CD4-positive, alpha-beta memory T cell (primary cell): ENCODE data around the gene PACRG. TPM values are rescaled to one million over a fixed set of nuclear protein-coding genes. Genes with fewer than 3 reads are reported as not detected.

ENCODE experiments used
- CTCF ChIA-PET: fragments of 350-600 bp; sonication (Branson Sonifier 250); formaldehyde crosslinking; loops from one replicate; lab custom pipeline; 2021; ENCODE audit warnings: inconsistent platforms; ENCODE audit not compliant: partially characterized antibody; lab: Charles Lee
- POLR2A ChIA-PET: fragments of 350-600 bp; sonication (Branson Sonifier 250); formaldehyde crosslinking; loops from one replicate; lab custom pipeline; 2021; ENCODE audit not compliant: partially characterized antibody; lab: Charles Lee
- DNase-seq, 5 donors: peaks; one replicate each; pipeline versions ENCODE4 v3.0.0 to v3.0.0-alpha.2; 2020 to 2022; ENCODE audit warnings: mixed read lengths in 1 of 5
- H3K27ac ChIP-seq: one replicate; pipeline ENCODE4 v1.7.0; 2013; ENCODE audit warnings: low read depth, low read length
- H3K27me3 ChIP-seq: 2 replicates; pipeline ENCODE4 v1.7.0; 2013; ENCODE audit warnings: mild to moderate bottlenecking, low read length, moderate library complexity; ENCODE audit not compliant: insufficient read depth
- H3K36me3 ChIP-seq: 2 replicates; pipeline ENCODE4 v1.7.0; 2013; ENCODE audit warnings: mild to moderate bottlenecking, low read length, moderate library complexity; ENCODE audit not compliant: insufficient read depth
- H3K4me1 ChIP-seq: 2 replicates; pipeline ENCODE4 v1.7.0; 2013; ENCODE audit warnings: mild to moderate bottlenecking, low read length, moderate library complexity; ENCODE audit not compliant: insufficient read depth
- H3K4me3 ChIP-seq, 2 donors: one replicate each; pipeline ENCODE4 v1.7.0; 2013; ENCODE audit warnings: low read length in 2 of 2, mild to moderate bottlenecking in 1 of 2
- H3K9me3 ChIP-seq, 2 donors: one replicate each; pipeline ENCODE4 v1.7.0; 2013; ENCODE audit warnings: low read length in 2 of 2, control low read depth in 1 of 2; ENCODE audit not compliant: control insufficient read depth in 1 of 2
- H3K27ac Mint-ChIP-seq, 7 donors: one replicate each; pipeline ENCODE4 v1.8.0; 2020 to 2021; ENCODE audit warnings: mixed read lengths in 7 of 7, mild to moderate bottlenecking in 6 of 7, inconsistent platforms in 3 of 7, moderate library complexity in 3 of 7
- H3K27me3 Mint-ChIP-seq, 2 donors: one replicate each; pipeline ENCODE4 v1.8.0; 2020 to 2021; ENCODE audit warnings: mixed read lengths in 2 of 2
- H3K36me3 Mint-ChIP-seq, 2 donors: one replicate each; pipeline ENCODE4 v1.8.0; 2020 to 2021; ENCODE audit warnings: mixed read lengths in 2 of 2, inconsistent platforms in 1 of 2, mild to moderate bottlenecking in 1 of 2
- H3K4me1 Mint-ChIP-seq, 4 donors: one replicate each; pipeline ENCODE4 v1.8.0; 2020 to 2021; ENCODE audit warnings: mixed read lengths in 4 of 4, mild to moderate bottlenecking in 1 of 4
- H3K4me3 Mint-ChIP-seq, 8 donors: one replicate each; pipeline ENCODE4 v1.8.0; 2020 to 2021; ENCODE audit warnings: mixed read lengths in 8 of 8, mild to moderate bottlenecking in 7 of 8, moderate library complexity in 6 of 8, inconsistent platforms in 3 of 8
- H3K9me3 Mint-ChIP-seq, 8 donors: one replicate each; pipeline ENCODE4 v1.8.0; 2020 to 2021; ENCODE audit warnings: mixed read lengths in 8 of 8, mild to moderate bottlenecking in 5 of 8, inconsistent platforms in 3 of 8, moderate library complexity in 1 of 8
- intact Hi-C: fragments of 100-400 bp; cut with micrococcal nuclease; formaldehyde crosslinking; loops from one replicate; pipeline ENCODE4 v1.15.1; 2023
- polyA plus RNA-seq, 2 donors: library from polyadenylated mRNA; unstranded; fragments of 300-500 nt; fragmentation: Illumina TruSeq; gene quantifications; one replicate each; pipeline ENCODE4 v1.2.3, GENCODE V29; 2021
- total RNA-seq, 2 experiments: library from RNA; stranded (reverse); gene quantifications; one replicate each; pipeline ENCODE4 v1.2.3, GENCODE V29; 2021

PACRG gene
- total and polyA plus RNA-seq, 4 experiments from 2014 or later, result 0.21 to 1.5 (median 0.81) TPM; not detected in 1

DNA sequence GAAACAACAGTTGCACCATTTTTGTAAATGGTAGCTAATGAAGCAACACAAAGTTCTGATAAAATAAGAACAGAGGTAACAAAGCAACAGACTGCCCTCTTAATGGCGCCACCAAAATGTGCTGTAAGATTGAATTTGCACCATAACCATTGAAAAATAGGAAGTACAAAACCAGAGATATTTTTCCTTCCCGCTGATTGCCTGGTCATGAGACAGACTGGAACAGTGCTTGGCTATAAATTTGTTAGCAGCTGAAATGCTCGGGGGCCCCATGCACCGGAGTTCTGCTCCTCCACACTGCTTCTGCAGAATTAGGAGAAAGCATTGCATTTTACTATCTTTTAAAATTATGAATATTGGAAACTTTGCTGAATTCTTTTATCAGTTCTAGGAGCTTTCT lies 522.3 kb downstream of the PACRG start:
- H3K4me3 Mint-ChIP-seq, result no peak overlapping the region
- POLR2A ChIA-PET, result no interaction called here
- H3K27me3 ChIP-seq, result no peaks in the 10 kb centered on the region

DNA sequence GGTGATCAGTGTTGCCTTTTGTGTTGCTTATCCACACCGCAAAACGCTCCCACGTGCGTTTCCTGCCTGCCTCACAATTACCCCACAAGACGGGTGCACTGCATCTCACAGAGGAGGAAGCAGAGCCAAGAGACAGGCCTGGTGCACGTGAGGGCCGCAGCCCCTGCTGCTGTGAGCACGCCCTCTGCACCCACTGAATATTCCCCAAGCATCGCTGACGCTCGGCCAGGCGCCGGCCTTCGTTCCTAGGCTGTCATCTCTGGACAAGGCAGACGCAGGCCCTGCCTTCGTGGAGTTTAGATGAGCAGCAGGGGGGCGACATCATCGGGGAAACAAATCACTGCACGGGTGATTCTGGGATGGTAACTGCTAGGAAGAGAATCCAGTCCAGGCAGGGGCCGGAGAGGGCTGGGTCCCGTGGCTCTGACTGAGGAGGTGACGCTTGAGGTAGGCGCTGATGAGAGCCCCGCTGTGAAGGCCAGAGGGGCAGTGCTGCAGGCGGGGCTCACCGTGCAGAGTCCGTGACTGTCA lies 524.4 kb downstream of the PACRG start:
- Histone ChIP-seq H3K9me3 (no peaks in the 10 kb centered on the region), H3K27me3 (no peaks in the 10 kb centered on the region), H3K4me1 (no peaks in the 10 kb centered on the region), H3K4me3 (no peak overlapping the region), H3K36me3 (no peaks in the 10 kb centered on the region), H3K27ac (no peak overlapping the region)
- ChIA-PET CTCF (no interaction called here), POLR2A (no interaction called here)
- Mint-ChIP-seq H3K9me3 (peaks cover 0 to 3% (median 0%) of the 10 kb centered on the region in 8 donors), H3K4me1 (peaks cover 0 to 4% (median 0%) of the 10 kb centered on the region in 4 donors), H3K4me3 (no peak overlapping the region), H3K27me3 (peaks cover 2 to 9% of the 10 kb centered on the region in 2 donors), H3K36me3 (no peaks in the 10 kb centered on the region), H3K27ac (no peak overlapping the region)
- DNase-seq, result no peak
- intact Hi-C loops, result no loop called here

More for the DNA sequence above, 522.3 kb downstream of the PACRG start:
- no peaks in the 10 kb centered on the region for H3K36me3 ChIP-seq
- H3K9me3 Mint-ChIP-seq, result peaks cover 0 to 2% (median 0%) of the 10 kb centered on the region in 8 donors
- H3K36me3 Mint-ChIP-seq, result no peaks in the 10 kb centered on the region
- CTCF ChIA-PET, result no interaction called here
- H3K27ac ChIP-seq, result no peak overlapping the region
- intact Hi-C loops, result no loop called here
- H3K4me3 ChIP-seq, result no peak overlapping the region
- H3K9me3 ChIP-seq, result no peaks in the 10 kb centered on the region
- H3K4me1 Mint-ChIP-seq, result peaks cover 0 to 4% (median 0%) of the 10 kb centered on the region in 4 donors
- H3K27me3 Mint-ChIP-seq, result peaks cover 9 to 14% of the 10 kb centered on the region in 2 donors
- no peak overlapping the region for H3K27ac Mint-ChIP-seq
- no peaks in the 10 kb centered on the region for H3K4me1 ChIP-seq
- DNase-seq, result no peak

GRCh38 chr6:163253556-163254213 lies 525.9 kb downstream of the PACRG start:
- Histone ChIP-seq H3K4me1 (no peaks in the 10 kb centered on the region), H3K27me3 (no peaks in the 10 kb centered on the region), H3K36me3 (no peaks in the 10 kb centered on the region), H3K4me3 (no peak overlapping the region), H3K27ac (no peak overlapping the region), H3K9me3 (no peaks in the 10 kb centered on the region)
- H3K27me3 Mint-ChIP-seq, result peaks cover 0 to 7% of the 10 kb centered on the region in 2 donors
- peaks cover 0 to 3% (median 0%) of the 10 kb centered on the region in 8 donors for H3K9me3 Mint-ChIP-seq
- no peaks in the 10 kb centered on the region for H3K36me3 Mint-ChIP-seq
- H3K27ac Mint-ChIP-seq, result no peak overlapping the region
- no peak for DNase-seq
- POLR2A ChIA-PET, result no interaction called here
- intact Hi-C loops, result no loop called here
- H3K4me3 Mint-ChIP-seq, result no peak overlapping the region
- peaks cover 0 to 4% (median 0%) of the 10 kb centered on the region in 4 donors for H3K4me1 Mint-ChIP-seq
- CTCF ChIA-PET, result no interaction called here

DNA sequence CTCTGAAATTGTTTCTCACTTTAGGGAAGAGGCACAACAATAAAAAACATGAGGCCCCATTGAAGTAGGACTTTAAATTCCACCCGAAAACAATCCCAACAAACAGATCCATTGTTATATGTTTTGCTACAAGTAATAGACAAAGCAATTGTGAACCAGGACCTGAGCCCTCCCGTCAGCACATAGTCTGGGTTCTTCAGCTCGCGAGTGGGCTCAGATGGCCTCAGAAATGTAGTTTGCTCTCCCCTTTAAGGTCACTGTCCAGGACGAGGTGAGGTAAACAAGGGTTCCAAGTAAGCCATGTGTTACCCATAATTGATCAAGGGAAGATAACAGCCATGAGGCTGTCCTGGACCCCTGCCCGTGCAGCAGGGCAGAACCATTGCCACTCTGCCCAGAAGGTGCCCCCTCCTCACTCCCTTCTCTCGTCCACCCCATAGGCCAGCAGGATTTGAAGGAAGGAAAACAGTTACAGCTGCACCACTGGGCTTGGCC lies 526.6 kb downstream of the PACRG start:
- Mint-ChIP-seq H3K4me3 (no peak overlapping the region), H3K4me1 (peaks cover 0 to 4% (median 0%) of the 10 kb centered on the region in 4 donors), H3K36me3 (no peaks in the 10 kb centered on the region), H3K9me3 (peaks cover 0 to 3% (median 0%) of the 10 kb centered on the region in 8 donors), H3K27me3 (peaks cover 6 to 7% of the 10 kb centered on the region in 2 donors), H3K27ac (no peak overlapping the region)
- Histone ChIP-seq H3K27me3 (no peaks in the 10 kb centered on the region), H3K4me1 (no peaks in the 10 kb centered on the region), H3K27ac (no peak overlapping the region), H3K36me3 (no peaks in the 10 kb centered on the region), H3K4me3 (no peak overlapping the region), H3K9me3 (no peaks in the 10 kb centered on the region)
- POLR2A ChIA-PET, result no interaction called here
- CTCF ChIA-PET, result no interaction called here
- intact Hi-C loops, result no loop called here
- DNase-seq, result no peak

- H3K9me3 ChIP-seq, result no peaks in the 10 kb centered on the region
- H3K27ac ChIP-seq, result no peak overlapping the region
- Mint-ChIP-seq H3K27ac (no peak overlapping the region), H3K9me3 (peaks cover 0 to 3% (median 0%) of the 10 kb centered on the region in 8 donors), H3K4me3 (no peak overlapping the region), H3K4me1 (peaks cover 0 to 4% (median 3%) of the 10 kb centered on the region in 4 donors), H3K27me3 (peaks cover 13 to 14% of the 10 kb centered on the region in 2 donors), H3K36me3 (no peaks in the 10 kb centered on the region)
- no peak overlapping the region for H3K4me3 ChIP-seq
- intact Hi-C loops, result no loop called here
- no peaks in the 10 kb centered on the region for H3K4me1 ChIP-seq
- no peaks in the 10 kb centered on the region for H3K36me3 ChIP-seq
- CTCF ChIA-PET, result no interaction called here
- no peaks in the 10 kb centered on the region for H3K27me3 ChIP-seq
- POLR2A ChIA-PET, result no interaction called here
- DNase-seq, result no peak
These were observed 527.5 kb downstream of the PACRG start for GRCh38 chr6:163255265-163255664.

GRCh38 chr6:163259689-163260088 lies 531.9 kb downstream of the PACRG start:
- CTCF ChIA-PET, result no interaction called here
- H3K4me3 Mint-ChIP-seq, result no peak overlapping the region

GRCh38 chr6:163260111-163260895 lies 532.5 kb downstream of the PACRG start:
- peak overlapping the region in 5 of 8 donors; percentile 13 to 49 (median 41) for H3K4me3 Mint-ChIP-seq
- H3K36me3 Mint-ChIP-seq, result no peaks in the 10 kb centered on the region
- no peaks in the 10 kb centered on the region for H3K36me3 ChIP-seq
- intact Hi-C loops, result no loop called here
- H3K4me1 Mint-ChIP-seq, result peaks cover 0 to 9% (median 7%) of the 10 kb centered on the region in 4 donors
- H3K27me3 Mint-ChIP-seq, result peaks cover 14% of the 10 kb centered on the region in 2 donors
- POLR2A ChIA-PET, result no interaction called here
- peak overlapping the region in 1 of 7 donors; percentile 37 for H3K27ac Mint-ChIP-seq
- no peaks in the 10 kb centered on the region for H3K4me1 ChIP-seq
- H3K27ac ChIP-seq, result no peak overlapping the region
- no peaks in the 10 kb centered on the region for H3K27me3 ChIP-seq
- no peak overlapping the region for H3K4me3 ChIP-seq
- CTCF ChIA-PET, result no interaction called here
- no peak for DNase-seq
- no peaks in the 10 kb centered on the region for H3K9me3 ChIP-seq
- H3K9me3 Mint-ChIP-seq, result peaks cover 0 to 3% (median 0%) of the 10 kb centered on the region in 8 donors

More at GRCh38 chr6:163259689-163260088, 531.9 kb downstream of the PACRG start:
- no peaks in the 10 kb centered on the region for H3K36me3 ChIP-seq
- H3K27ac ChIP-seq, result no peak overlapping the region
- peaks cover 0 to 3% (median 0%) of the 10 kb centered on the region in 8 donors for H3K9me3 Mint-ChIP-seq
- no peak overlapping the region for H3K4me3 ChIP-seq
- H3K36me3 Mint-ChIP-seq, result no peaks in the 10 kb centered on the region
- H3K9me3 ChIP-seq, result no peaks in the 10 kb centered on the region
- peaks cover 14 to 15% of the 10 kb centered on the region in 2 donors for H3K27me3 Mint-ChIP-seq
- no peak for DNase-seq
- no peaks in the 10 kb centered on the region for H3K27me3 ChIP-seq
- no peak overlapping the region for H3K27ac Mint-ChIP-seq
- no peaks in the 10 kb centered on the region for H3K4me1 ChIP-seq
- peaks cover 0 to 9% (median 7%) of the 10 kb centered on the region in 4 donors for H3K4me1 Mint-ChIP-seq
- intact Hi-C loops, result no loop called here
- POLR2A ChIA-PET, result no interaction called here
